CD1c-positive myeloid dendritic cell (primary cell): ENCODE measurements around the gene SETD2.
A peak's percentile ranks its signal among the peaks of the same experiment; 100 is the strongest.

Experiments used
- DNase-seq: peaks from one replicate; pipeline ENCODE4 v3.0.0-alpha.2; 2016; ENCODE audit errors: extremely low spot score

SETD2 gene

GRCh38 chr3:46998121-46998851, 165.6 kb downstream of the SETD2 start:
- DNase-seq: peak; percentile 57

GRCh38 chr3:46997453-46998091, 166.3 kb downstream of the SETD2 start:
- no peak for DNase-seq

- DNase-seq: no peak
These were observed 167.0 kb downstream of the SETD2 start for GRCh38 chr3:46996689-46997452.

- no peak for DNase-seq
These were observed 167.9 kb downstream of the SETD2 start for GRCh38 chr3:46995901-46996562.

GRCh38 chr3:46994801-46995731, 168.8 kb downstream of the SETD2 start:
- no peak for DNase-seq

GRCh38 chr3:46993986-46994385, 169.9 kb downstream of the SETD2 start:
- DNase-seq: no peak

GRCh38 chr3:46993292-46993691, 170.6 kb downstream of the SETD2 start:
- DNase-seq: no peak

GRCh38 chr3:46992231-46992630, 171.7 kb downstream of the SETD2 start:
- no peak for DNase-seq

- no peak for DNase-seq
These were observed 172.3 kb downstream of the SETD2 start for GRCh38 chr3:46991406-46992165.

- peak; percentile 91 for DNase-seq
These were observed 173.1 kb downstream of the SETD2 start for GRCh38 chr3:46990573-46991374.

- DNase-seq: no peak
These were observed 174.6 kb downstream of the SETD2 start for GRCh38 chr3:46989146-46989810.

- no peak for DNase-seq
These were observed 175.3 kb downstream of the SETD2 start for GRCh38 chr3:46988616-46989015.

- peak; percentile 80 for DNase-seq
These were observed 176.0 kb downstream of the SETD2 start for GRCh38 chr3:46987743-46988401.

- DNase-seq: no peak
These were observed 176.6 kb downstream of the SETD2 start for GRCh38 chr3:46987319-46987742.

GRCh38 chr3:46986782-46987310, 177.1 kb downstream of the SETD2 start:
- no peak for DNase-seq

- no peak for DNase-seq
These were observed 177.7 kb downstream of the SETD2 start for GRCh38 chr3:46986055-46986730.

GRCh38 chr3:46985588-46985987, 178.3 kb downstream of the SETD2 start:
- DNase-seq: no peak
